ENCODE results near the gene RARG.

DNA sequence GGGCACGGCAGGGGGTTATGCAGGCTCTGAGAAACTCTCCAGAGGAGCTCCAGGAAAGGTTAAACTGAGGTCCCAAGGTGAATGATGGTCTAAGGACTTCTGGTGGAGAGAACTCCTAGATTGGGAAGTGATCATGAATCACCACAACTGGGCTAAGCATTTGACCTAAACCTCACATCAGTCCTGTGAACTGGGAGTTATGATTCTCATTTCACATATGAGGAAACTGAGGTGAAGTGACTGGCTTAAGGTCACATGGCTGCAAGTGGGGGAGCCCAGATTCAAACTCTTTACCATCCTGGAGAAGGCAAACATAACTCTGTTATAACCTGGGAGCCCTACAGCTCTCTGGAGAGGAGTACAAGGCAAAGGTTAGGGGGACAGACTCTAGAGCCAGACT, 4.2 kb downstream of the RARG start:
- TF ChIP-seq, protein P1, sequence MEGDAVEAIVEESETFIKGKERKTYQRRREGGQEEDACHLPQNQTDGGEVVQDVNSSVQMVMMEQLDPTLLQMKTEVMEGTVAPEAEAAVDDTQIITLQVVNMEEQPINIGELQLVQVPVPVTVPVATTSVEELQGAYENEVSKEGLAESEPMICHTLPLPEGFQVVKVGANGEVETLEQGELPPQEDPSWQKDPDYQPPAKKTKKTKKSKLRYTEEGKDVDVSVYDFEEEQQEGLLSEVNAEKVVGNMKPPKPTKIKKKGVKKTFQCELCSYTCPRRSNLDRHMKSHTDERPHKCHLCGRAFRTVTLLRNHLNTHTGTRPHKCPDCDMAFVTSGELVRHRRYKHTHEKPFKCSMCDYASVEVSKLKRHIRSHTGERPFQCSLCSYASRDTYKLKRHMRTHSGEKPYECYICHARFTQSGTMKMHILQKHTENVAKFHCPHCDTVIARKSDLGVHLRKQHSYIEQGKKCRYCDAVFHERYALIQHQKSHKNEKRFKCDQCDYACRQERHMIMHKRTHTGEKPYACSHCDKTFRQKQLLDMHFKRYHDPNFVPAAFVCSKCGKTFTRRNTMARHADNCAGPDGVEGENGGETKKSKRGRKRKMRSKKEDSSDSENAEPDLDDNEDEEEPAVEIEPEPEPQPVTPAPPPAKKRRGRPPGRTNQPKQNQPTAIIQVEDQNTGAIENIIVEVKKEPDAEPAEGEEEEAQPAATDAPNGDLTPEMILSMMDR (conservative IDR thresholded peaks at IDR 0.05; ENCODE audit: low read length): no peak
- no peak for TF ChIP-seq EZH2phosphoT487 (IDR thresholded peaks at IDR 0.05; ENCODE audit: borderline replicate concordance)

All from Loucy (cell line).